NCI-H345 treated with DMSO at 0.1 percent for 48 hours (cell line): Measurements from ENCODE around the gene SEMA3G.
A peak's percentile ranks its signal among the peaks of the same experiment; 100 is the strongest.

Experiments used
- DNase-seq: peaks from one replicate; lab custom pipeline; 2025; ENCODE audit not compliant: unreplicated experiment; lab: John Stamatoyannopoulos, UW

SEMA3G gene

GRCh38 chr3:52479877-52480575 is 35.1 kb upstream of the SEMA3G start:
- DNase-seq, result no peak

- DNase-seq, result no peak
Observed at GRCh38 chr3:52479037-52479876, 34.4 kb upstream of the SEMA3G start.

- DNase-seq, result no peak
Observed at GRCh38 chr3:52477796-52478095, 32.8 kb upstream of the SEMA3G start.

- DNase-seq, result no peak
Observed at GRCh38 chr3:52477076-52477795, 32.3 kb upstream of the SEMA3G start.

- DNase-seq, result no peak
Observed at GRCh38 chr3:52473026-52473425, 28.1 kb upstream of the SEMA3G start.

- DNase-seq, result no peak
Observed at GRCh38 chr3:52472239-52473000, 27.5 kb upstream of the SEMA3G start.

DNA sequence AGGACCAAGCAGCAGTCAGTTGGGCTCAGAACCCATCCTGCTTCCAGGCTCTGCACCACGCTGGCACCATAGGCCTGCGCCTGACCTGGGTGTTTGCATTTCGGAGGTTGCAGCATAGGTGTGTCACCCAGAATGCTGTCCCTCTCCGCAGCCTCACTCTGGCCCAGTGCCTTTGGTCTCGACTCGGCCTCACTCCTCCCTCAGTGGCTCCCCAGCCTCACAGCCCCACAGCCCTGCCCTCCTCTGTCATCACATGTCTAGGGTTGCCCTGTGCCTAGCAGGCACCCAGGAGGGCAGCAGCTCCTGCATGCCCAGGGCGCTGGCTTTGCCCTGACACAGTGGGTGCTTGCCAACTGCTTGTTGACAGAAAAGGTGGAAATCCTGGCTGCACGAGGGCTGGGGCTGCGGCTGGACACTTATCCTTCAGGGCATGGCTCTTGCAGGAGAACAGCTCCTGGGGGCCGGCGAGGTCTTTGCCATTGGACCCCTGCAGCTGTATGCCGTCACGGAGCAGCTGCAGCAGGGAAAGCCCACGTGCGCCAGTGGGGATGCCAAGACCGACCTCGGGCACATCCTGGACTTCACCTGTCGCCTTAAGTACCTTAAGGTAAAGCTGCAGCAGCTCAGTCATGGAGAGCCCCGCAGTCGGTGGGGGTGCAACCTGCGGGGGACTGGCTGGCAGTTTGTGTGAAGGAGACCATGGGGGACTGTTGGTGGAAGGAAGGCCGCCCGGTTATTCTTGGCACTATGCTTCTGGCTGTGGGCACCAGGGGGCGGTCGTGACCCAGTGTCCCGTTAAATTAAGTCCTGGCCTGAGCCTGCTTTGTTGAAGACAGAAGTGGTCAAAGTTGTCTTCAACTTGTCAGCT is 26.7 kb upstream of the SEMA3G start:
- DNase-seq, result no peak

DNA sequence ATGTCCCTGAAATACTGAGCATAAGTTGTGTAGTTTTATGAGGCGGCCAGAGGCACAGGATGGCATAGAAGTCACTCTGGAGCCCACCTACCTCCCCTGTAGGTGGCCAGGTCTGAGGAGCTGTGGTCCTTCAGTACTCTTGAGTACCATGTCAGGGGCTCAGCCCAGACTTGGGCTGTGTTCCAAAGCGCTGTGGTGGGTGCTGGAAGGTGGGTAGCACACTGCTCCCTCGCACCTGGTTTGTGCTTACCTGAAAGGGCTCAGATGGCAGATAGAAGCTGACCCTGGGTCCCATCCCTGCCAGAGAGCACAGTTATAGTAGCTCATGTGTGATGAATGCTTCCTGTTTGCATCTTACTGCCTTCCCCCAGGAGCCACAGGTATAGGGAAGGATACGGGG is 26.0 kb upstream of the SEMA3G start:
- DNase-seq, result no peak

- no peak for DNase-seq
Observed at GRCh38 chr3:52469001-52469400, 24.1 kb upstream of the SEMA3G start.

DNA sequence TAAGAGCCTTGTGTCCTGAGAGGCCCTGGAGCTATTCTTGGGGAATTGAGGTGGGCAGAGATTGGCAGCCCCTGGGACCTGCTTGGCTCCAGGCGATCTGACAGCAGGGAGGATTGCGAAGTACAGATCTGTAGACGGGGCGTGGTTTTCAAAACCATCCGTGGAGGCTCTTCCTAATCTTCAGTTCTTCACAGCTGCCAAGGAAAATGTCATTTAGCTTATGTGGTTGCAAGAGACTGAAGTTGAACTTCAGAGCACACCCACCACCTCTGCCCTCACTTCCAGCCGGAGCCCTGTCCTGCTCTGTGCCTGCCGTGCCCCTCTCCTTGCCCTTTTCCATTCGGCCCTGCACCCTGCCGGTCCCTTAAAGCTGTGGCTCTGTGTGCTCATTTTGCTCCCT is 23.4 kb upstream of the SEMA3G start:
- no peak for DNase-seq

DNA sequence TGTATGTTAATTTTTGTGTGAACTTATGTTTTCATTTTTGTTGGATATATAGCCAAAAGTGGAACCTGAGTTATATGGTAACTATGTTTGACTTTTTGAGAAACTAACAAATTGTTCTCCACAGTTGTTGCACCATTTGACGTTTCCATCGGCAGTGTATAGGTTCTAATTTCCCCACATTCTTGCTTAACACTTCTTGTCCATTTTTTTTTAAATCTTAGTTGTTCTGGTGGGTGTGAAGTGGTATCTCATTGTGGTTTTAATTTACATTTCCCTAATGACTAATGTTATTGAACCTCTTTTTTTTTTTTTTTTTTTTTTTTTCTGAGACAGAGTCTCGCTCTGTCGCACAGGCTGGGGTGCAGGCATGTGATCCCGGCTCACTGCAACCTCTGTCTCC is 18.5 kb upstream of the SEMA3G start:
- DNase-seq, result no peak

DNA sequence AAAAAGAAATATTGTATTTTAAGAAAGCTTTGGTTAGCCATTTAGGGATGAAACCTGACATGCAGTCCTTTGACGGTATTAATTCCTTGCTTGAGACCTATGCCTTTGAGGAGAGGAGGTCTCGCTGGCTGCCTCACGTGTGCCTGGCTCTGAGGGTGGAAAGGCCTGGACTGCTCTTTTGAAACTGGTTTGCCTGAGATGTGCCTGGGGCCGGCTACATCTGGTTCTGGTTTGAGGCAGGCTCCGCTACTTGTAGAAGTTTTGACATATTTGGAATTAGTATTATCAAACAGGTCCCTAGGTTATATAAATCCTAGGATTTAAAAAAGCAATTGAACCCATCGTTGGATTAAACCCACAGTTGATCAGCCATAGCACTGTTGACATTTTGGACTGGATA is 17.0 kb upstream of the SEMA3G start:
- DNase-seq, result no peak

GRCh38 chr3:52458770-52459545 is 14.1 kb upstream of the SEMA3G start:
- DNase-seq, result no peak

DNA sequence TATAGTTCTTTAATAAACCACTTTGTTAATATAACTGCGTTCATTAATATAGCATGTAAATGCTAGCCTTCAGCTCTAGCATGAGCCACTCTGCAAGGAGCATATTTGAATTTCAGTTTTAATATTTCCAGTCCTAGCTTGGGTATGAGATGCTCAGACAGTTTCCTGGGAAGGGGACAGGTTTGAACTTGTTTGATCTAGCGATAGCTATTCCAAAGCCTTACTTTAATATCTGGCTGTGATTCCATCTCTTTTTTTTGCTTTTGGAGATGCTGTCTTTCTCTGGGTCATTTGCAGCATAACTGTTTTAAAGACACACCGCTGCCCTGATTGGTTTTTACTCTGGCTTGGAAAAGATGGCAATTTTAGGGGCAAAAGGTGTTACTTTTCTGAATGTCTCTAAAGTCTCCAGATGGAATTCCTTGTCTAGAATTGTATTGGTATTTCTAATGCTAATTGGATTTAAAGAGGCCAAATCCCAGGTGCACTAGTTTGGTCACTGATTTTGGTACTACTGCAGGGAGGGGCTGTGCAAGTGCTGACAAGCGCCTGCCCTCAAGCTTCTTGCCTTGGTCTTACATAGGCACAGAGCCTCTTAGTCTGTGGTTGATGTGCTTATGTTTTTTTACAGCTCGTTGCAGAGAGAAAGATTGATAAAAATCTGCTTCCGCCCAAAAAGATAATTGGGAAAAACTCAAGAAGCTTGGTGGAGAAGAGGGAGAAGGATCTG is 13.3 kb upstream of the SEMA3G start:
- DNase-seq, result no peak

DNA sequence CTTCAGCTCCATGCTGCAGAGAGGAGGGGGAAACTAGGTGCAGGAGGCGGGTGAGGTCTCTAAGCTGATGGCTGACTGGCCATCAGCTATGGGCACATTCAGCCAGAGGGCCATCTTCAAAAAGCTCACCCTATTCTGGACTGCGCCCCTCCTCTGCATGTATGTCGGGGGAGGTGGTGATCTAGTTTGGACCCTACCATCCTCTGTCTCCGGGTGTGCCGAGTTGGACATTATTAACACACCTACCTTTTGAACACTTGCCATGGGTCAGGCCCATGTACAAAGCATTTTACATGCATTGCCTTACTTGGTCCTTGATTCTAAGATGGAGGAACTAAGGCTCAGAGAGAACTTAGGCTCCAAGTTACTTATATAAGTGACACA is 11.9 kb upstream of the SEMA3G start:
- DNase-seq, result no peak

DNA sequence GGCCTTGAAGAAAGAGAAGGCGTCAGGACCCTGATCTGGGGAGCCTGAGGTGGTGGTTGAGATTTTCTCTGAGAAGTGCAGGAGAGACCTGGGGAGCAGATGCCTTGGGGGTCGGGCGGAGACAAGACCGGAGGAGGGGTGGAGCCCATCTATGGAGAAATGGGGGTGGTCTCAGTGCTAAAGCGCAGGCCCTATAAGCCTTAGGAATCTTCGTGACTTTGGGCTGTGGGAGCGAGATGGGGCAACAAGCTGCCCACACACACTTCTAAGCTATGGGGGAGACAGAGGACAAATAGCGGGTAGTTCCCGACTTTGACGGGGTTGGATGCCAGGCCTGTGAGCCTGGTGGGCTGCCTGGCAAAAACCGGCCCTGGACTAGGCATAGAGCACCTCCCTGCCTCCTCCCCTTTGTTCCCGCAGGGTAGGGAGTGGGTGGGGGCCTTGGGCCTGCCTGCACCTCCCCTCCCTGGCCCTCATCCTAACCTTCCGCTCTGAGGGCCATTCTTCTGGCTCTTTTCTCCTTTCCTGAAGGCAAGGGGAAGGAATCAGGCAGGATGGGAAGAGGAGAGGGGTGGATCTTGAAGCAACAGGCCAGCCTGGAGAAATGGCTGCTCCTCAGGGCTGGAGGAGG is 11.4 kb upstream of the SEMA3G start:
- DNase-seq, result no peak

DNA sequence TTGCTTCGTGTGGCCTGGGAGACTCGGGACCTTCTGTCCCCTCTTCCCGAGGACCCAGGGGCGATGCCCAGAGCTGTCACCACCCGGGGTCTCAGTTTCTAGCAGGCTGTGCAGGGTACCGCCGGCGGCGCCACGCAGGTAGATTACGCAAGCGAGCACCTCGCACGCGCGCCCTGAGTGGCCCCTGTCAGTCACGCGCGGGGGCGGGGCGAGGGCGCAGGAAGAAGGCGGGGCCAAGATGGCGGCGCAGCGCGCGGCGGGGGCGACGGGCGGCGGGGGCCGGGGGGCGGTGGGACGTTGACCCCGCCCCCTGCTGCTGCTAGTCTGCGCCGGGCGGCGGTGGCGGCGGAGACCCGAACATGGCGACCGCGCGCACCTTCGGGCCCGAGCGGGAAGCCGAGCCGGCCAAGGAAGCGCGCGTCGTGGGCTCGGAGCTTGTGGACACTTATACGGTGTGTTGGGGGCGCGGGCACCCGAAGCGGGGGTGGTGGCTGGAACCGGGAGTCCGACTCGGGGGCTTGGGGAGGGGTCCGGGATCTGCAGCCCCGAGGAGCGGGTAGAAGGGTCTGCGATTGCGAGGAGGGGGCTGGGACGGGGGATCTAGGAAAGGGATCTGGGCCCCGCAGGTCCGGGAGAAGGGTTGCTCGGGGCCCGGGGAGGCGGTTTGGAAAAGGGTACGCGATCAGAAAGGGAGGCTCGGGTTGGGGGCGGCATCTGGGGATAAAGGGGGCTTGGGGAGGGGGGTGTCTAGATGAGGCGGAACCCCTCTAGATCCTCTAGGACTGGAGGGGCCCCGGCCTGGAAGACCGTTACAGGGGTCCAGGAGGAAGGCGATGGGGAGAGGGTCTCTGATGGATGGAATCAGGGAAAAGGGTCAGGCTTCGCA is 10.6 kb upstream of the SEMA3G start, which contains the start of gene NISCH:
TSS of gene NISCH (plus strand) at position 322 of the 886 bp plus-strand sequence. CDS start at position 360, 38 bp downstream.
- peak; percentile 58 for DNase-seq

DNA sequence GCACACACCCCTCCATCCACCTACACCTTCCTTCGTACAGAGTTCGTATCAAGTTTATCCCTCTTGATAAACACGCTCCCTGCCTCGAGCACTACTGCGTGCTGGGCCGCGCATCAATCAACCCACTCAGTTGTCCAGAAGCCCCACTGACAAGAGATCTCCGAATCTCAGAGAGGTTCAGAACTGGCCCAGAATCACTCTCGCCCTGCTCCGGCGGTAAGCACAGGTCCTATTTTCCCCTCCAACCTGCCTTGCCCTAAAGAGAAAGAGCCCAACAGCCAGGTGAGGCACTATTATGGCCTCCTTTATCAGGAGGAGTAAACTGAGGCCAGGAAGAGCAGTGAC is 10.0 kb upstream of the SEMA3G start:
- DNase-seq, result no peak
